ENCODE results near the gene SLC5A12.

Gene SLC5A12

GRCh38 chr11:26622181-26622580 is 99.7 kb downstream of the SLC5A12 start:
- TF ChIP-seq CTCF (IDR thresholded peaks at IDR 0.05; ENCODE audit: insufficient read depth, low read length) (no peak), GABPA (IDR thresholded peaks at IDR 0.05; ENCODE audit: low read depth) (no peak), POLR2AphosphoS5 (IDR thresholded peaks at IDR 0.05; ENCODE audit: low read depth) (no peak)
- Histone ChIP-seq H3K27me3 (ENCODE audit: insufficient read depth, poor library complexity, severe bottlenecking) (no peaks in the 10 kb centered on the region), H3K4me3 (replicated peaks; ENCODE audit: insufficient read depth, low read length) (no peak overlapping the region), H3K27ac (replicated peaks) (no peak overlapping the region)
- no peak for DNase-seq (ENCODE audit: low read depth in 1 of 2, low spot score in 1 of 2)

- DNase-seq (ENCODE audit: low read depth in 1 of 2, low spot score in 1 of 2): no peak
- Histone ChIP-seq H3K4me3 (replicated peaks; ENCODE audit: insufficient read depth, low read length) (no peak overlapping the region), H3K27ac (replicated peaks) (no peak overlapping the region), H3K27me3 (ENCODE audit: insufficient read depth, poor library complexity, severe bottlenecking) (no peaks in the 10 kb centered on the region)
- TF ChIP-seq REST (IDR thresholded peaks at IDR 0.05; ENCODE audit: insufficient replicate concordance, low read depth) (no peak), POLR2AphosphoS5 (IDR thresholded peaks at IDR 0.05; ENCODE audit: low read depth) (no peak), GABPA (IDR thresholded peaks at IDR 0.05; ENCODE audit: low read depth) (no peak), SPI1 (IDR thresholded peaks at IDR 0.05; ENCODE audit: borderline replicate concordance, low read depth) (no peak), CTCF (IDR thresholded peaks at IDR 0.05; ENCODE audit: insufficient read depth, low read length) (no peak)
Observed at GRCh38 chr11:26621132-26621531, 100.7 kb downstream of the SLC5A12 start.

- no peaks in the 10 kb centered on the region for H3K27me3 ChIP-seq (ENCODE audit: insufficient read depth, poor library complexity, severe bottlenecking)
- H3K27ac ChIP-seq (replicated peaks): no peak overlapping the region
- DNase-seq (ENCODE audit: low read depth in 1 of 2, low spot score in 1 of 2): no peak
- no peak for TF ChIP-seq POLR2AphosphoS5 (IDR thresholded peaks at IDR 0.05; ENCODE audit: low read depth)
- TF ChIP-seq GABPA (IDR thresholded peaks at IDR 0.05; ENCODE audit: low read depth): no peak
- TF ChIP-seq CTCF (IDR thresholded peaks at IDR 0.05; ENCODE audit: insufficient read depth, low read length): no peak
- TF ChIP-seq REST (IDR thresholded peaks at IDR 0.05; ENCODE audit: insufficient replicate concordance, low read depth): no peak
- TF ChIP-seq SPI1 (IDR thresholded peaks at IDR 0.05; ENCODE audit: borderline replicate concordance, low read depth): no peak
- no peak overlapping the region for H3K4me3 ChIP-seq (replicated peaks; ENCODE audit: insufficient read depth, low read length)
Observed at GRCh38 chr11:26620282-26621045, 101.4 kb downstream of the SLC5A12 start.

GRCh38 chr11:26618441-26618840 is 103.4 kb downstream of the SLC5A12 start:
- H3K27ac ChIP-seq (replicated peaks): no peak overlapping the region
- DNase-seq (ENCODE audit: low read depth in 1 of 2, low spot score in 1 of 2): no peak
- no peaks in the 10 kb centered on the region for H3K27me3 ChIP-seq (ENCODE audit: insufficient read depth, poor library complexity, severe bottlenecking)
- no peak overlapping the region for H3K4me3 ChIP-seq (replicated peaks; ENCODE audit: insufficient read depth, low read length)
- TF ChIP-seq REST (IDR thresholded peaks at IDR 0.05; ENCODE audit: insufficient replicate concordance, low read depth) (no peak), POLR2AphosphoS5 (IDR thresholded peaks at IDR 0.05; ENCODE audit: low read depth) (no peak), GABPA (IDR thresholded peaks at IDR 0.05; ENCODE audit: low read depth) (no peak), CTCF (IDR thresholded peaks at IDR 0.05; ENCODE audit: insufficient read depth, low read length) (no peak), SPI1 (IDR thresholded peaks at IDR 0.05; ENCODE audit: borderline replicate concordance, low read depth) (no peak)

All from HL-60 (cell line).